Measurements from ENCODE around the gene ZNF697. TPM values are rescaled to one million over a fixed set of nuclear protein-coding genes. Genes with fewer than 3 reads are reported as not detected.

ZNF697 gene
- total and polyA plus RNA-seq, 10 of the 15 experiments (the other 5 are each of a cell fraction or from before 2014, with no cell fraction given), result 0.48 to 5.9 (median 3.0) TPM

DNA sequence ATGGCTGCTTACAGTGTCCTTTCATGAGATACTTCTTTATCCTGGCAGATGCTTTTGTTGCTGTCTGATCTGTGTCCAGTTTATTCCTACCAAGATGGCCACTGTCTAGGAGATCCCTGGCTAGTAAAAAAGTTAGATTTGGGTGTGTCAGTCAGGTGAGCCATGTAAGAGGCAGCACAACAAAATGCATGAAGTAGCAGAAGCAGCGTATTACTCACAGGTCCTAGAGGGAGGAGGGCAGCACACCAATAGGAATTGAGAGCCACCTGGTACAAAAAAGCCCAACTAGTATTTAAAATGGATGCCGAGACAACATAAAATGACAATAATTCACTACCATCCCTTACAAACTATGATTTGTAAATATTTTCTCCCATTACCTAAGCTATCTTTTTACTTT is 22.8 kb upstream of the ZNF697 start:
- Histone ChIP-seq H3K9ac (ENCODE audit: control insufficient read depth, insufficient read depth, low read length) (no peak overlapping the region), H3K27me3 (replicated peaks in 1 of 2; ENCODE audit: control insufficient read depth in 2 of 2, insufficient read depth in 2 of 2, low read length in 1 of 2) (no peaks in the 10 kb centered on the region), H2AFZ (ENCODE audit: control insufficient read depth, low read depth, low read length) (no peak overlapping the region), H3K9me3 (replicated peaks; ENCODE audit: control insufficient read depth, insufficient read depth, low read length) (no peaks in the 10 kb centered on the region), H3K4me2 (ENCODE audit: control insufficient read depth, insufficient read depth) (no peak overlapping the region), H3K4me1 (ENCODE audit: control insufficient read depth, insufficient read depth, low read length) (no peaks in the 10 kb centered on the region), H3K79me2 (ENCODE audit: control insufficient read depth, insufficient read depth, low read length) (no peaks in the 10 kb centered on the region), H3K27ac (ENCODE audit: control insufficient read depth, insufficient read depth) (no peak overlapping the region), H3K4me3 (no peak overlapping the region), H3K36me3 (ENCODE audit: control insufficient read depth in 2 of 2, insufficient read depth in 2 of 2, low read length in 1 of 2) (no peaks in the 10 kb centered on the region), H4K20me1 (ENCODE audit: control insufficient read depth, insufficient read depth) (no peaks in the 10 kb centered on the region)
- no TSS peak for BruUV-seq (replicated peaks)
- in situ Hi-C loops (cut with MboI) (loop anchor here (10.0 kb wide), 1 partner anchor 296 kb away; no protein-coding TSS in a partner anchor), intact Hi-C loops (cut with micrococcal nuclease; ENCODE audit: unreplicated experiment) (no loop called here)
- ChIA-PET RAD21 (ENCODE audit: unreplicated experiment) (interaction anchor here (1.0 to 2.5 kb wide), 2 partner anchors 11 to 54 kb away, joined by 3 to 13 read pairs; no protein-coding TSS in a partner anchor), SMC1A (ENCODE audit: uncharacterized antibody, unreplicated experiment) (interaction anchor here (5.0 kb wide), 1 partner anchor 10 kb away, joined by 53 read pairs; no protein-coding TSS in a partner anchor), POLR2A (no interaction called here), CTCF (interaction anchor here (0.9 to 16.0 kb wide), 2 partner anchors 9 to 56 kb away, joined by 3 to 446 read pairs; no protein-coding TSS in a partner anchor)
- FAIRE-seq, result no peak
- 50% methylated on average over 2 of the region's 2 CpGs for WGBS (ENCODE audit: insufficient coverage, insufficient replicate concordance, low lambda C conversion rate, missing lambda C conversion rate)
- ATAC-seq, result no peak
- no peak for DNase-seq (ENCODE audit: low read depth, low spot score)
- TF ChIP-seq, protein P1, sequence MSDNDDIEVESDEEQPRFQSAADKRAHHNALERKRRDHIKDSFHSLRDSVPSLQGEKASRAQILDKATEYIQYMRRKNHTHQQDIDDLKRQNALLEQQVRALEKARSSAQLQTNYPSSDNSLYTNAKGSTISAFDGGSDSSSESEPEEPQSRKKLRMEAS (IDR thresholded peaks at IDR 0.05; ENCODE audit: low read depth, low read length), result no peak
- no peak for TF ChIP-seq BHLHE40 (IDR thresholded peaks at IDR 0.05; ENCODE audit: borderline replicate concordance in 1 of 2, low read depth in 2 of 2, low read length in 1 of 2)
- no peak for TF ChIP-seq ATF7 (IDR thresholded peaks at IDR 0.05; ENCODE audit: low read depth)
- no peak for TF ChIP-seq SREBF2 (IDR thresholded peaks at IDR 0.05; ENCODE audit: low read length)
- TF ChIP-seq JUNB (IDR thresholded peaks at IDR 0.05), result no peak
- TF ChIP-seq, protein P2, sequence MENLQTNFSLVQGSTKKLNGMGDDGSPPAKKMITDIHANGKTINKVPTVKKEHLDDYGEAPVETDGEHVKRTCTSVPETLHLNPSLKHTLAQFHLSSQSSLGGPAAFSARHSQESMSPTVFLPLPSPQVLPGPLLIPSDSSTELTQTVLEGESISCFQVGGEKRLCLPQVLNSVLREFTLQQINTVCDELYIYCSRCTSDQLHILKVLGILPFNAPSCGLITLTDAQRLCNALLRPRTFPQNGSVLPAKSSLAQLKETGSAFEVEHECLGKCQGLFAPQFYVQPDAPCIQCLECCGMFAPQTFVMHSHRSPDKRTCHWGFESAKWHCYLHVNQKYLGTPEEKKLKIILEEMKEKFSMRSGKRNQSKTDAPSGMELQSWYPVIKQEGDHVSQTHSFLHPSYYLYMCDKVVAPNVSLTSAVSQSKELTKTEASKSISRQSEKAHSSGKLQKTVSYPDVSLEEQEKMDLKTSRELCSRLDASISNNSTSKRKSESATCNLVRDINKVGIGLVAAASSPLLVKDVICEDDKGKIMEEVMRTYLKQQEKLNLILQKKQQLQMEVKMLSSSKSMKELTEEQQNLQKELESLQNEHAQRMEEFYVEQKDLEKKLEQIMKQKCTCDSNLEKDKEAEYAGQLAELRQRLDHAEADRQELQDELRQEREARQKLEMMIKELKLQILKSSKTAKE (IDR thresholded peaks at IDR 0.05; ENCODE audit: low read depth, poor library complexity, severe bottlenecking), result no peak
- no peak for TF ChIP-seq NFIC (IDR thresholded peaks at IDR 0.05; ENCODE audit: low read depth, low read length)
- TF ChIP-seq RAD51 (IDR thresholded peaks at IDR 0.05), result no peak
- TF ChIP-seq, protein P3, sequence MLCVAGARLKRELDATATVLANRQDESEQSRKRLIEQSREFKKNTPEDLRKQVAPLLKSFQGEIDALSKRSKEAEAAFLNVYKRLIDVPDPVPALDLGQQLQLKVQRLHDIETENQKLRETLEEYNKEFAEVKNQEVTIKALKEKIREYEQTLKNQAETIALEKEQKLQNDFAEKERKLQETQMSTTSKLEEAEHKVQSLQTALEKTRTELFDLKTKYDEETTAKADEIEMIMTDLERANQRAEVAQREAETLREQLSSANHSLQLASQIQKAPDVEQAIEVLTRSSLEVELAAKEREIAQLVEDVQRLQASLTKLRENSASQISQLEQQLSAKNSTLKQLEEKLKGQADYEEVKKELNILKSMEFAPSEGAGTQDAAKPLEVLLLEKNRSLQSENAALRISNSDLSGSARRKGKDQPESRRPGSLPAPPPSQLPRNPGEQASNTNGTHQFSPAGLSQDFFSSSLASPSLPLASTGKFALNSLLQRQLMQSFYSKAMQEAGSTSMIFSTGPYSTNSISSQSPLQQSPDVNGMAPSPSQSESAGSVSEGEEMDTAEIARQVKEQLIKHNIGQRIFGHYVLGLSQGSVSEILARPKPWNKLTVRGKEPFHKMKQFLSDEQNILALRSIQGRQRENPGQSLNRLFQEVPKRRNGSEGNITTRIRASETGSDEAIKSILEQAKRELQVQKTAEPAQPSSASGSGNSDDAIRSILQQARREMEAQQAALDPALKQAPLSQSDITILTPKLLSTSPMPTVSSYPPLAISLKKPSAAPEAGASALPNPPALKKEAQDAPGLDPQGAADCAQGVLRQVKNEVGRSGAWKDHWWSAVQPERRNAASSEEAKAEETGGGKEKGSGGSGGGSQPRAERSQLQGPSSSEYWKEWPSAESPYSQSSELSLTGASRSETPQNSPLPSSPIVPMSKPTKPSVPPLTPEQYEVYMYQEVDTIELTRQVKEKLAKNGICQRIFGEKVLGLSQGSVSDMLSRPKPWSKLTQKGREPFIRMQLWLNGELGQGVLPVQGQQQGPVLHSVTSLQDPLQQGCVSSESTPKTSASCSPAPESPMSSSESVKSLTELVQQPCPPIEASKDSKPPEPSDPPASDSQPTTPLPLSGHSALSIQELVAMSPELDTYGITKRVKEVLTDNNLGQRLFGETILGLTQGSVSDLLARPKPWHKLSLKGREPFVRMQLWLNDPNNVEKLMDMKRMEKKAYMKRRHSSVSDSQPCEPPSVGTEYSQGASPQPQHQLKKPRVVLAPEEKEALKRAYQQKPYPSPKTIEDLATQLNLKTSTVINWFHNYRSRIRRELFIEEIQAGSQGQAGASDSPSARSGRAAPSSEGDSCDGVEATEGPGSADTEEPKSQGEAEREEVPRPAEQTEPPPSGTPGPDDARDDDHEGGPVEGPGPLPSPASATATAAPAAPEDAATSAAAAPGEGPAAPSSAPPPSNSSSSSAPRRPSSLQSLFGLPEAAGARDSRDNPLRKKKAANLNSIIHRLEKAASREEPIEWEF (IDR thresholded peaks at IDR 0.05; ENCODE audit: insufficient replicate concordance, low read depth, low read length), result no peak
- no peak for TF ChIP-seq EED (IDR thresholded peaks at IDR 0.05; ENCODE audit: low read depth)
- no peak for TF ChIP-seq HDGF (IDR thresholded peaks at IDR 0.05)
- TF ChIP-seq, protein P4, sequence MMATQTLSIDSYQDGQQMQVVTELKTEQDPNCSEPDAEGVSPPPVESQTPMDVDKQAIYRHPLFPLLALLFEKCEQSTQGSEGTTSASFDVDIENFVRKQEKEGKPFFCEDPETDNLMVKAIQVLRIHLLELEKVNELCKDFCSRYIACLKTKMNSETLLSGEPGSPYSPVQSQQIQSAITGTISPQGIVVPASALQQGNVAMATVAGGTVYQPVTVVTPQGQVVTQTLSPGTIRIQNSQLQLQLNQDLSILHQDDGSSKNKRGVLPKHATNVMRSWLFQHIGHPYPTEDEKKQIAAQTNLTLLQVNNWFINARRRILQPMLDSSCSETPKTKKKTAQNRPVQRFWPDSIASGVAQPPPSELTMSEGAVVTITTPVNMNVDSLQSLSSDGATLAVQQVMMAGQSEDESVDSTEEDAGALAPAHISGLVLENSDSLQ (IDR thresholded peaks at IDR 0.05), result no peak
- no peak for TF ChIP-seq PAX8 (IDR thresholded peaks at IDR 0.05)
- no peak for TF ChIP-seq SPI1 (IDR thresholded peaks at IDR 0.05; ENCODE audit: borderline replicate concordance, insufficient read depth, low read depth, low read length)

Measured in GM12878 (cell line).